ENCODE data around the gene ASTN2.
"Not testable (repeated sequence)": the region's sequence is repeated elsewhere in the genome, so short reads cannot be mapped to it uniquely, and the experiment has no call there.

The ASTN2 gene

DNA sequence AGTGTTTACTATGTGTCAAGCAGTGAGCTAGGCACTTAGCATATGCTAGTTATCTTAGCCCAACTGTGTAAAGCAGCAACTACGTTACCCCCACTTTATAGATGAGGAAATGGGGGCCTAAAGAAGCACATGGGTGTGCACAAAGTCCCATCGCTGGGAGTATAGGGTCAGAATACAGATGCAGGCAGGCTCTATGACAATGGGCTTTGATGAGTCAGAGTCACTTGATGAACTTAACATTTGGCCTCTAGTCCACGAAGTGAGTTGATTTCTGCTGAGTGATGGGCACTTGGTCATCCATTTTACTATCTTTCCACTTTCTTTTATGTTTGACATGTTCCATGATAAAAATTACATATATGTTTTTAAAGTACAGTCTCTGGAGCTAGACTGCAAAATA lies 523.4 kb downstream of the ASTN2 start:
- no peak for DNase-seq (ENCODE audit: low read depth in 2 of 3, low spot score in 2 of 3)

DNA sequence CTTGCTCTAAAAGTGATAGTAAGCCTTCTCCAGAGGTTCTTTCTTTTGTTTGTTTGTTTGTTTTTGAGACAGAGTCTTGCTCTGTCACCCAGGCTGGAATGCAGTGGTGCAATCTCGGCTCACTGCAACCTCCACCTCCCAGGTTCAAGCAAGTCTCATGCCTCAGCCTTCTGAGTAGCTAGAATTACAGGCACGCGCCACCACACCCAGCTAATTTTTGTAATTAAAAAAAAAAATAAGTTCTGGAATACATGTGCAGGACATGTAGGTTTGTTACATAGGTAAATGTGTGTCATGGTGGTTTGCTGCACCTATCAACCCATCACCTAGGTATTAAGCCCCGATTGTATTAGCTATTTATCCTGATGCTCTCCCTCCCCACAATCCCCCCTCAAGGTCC lies 526.4 kb downstream of the ASTN2 start:
- DNase-seq (ENCODE audit: low read depth in 2 of 3, low spot score in 2 of 3), result not testable (repeated sequence)

DNA sequence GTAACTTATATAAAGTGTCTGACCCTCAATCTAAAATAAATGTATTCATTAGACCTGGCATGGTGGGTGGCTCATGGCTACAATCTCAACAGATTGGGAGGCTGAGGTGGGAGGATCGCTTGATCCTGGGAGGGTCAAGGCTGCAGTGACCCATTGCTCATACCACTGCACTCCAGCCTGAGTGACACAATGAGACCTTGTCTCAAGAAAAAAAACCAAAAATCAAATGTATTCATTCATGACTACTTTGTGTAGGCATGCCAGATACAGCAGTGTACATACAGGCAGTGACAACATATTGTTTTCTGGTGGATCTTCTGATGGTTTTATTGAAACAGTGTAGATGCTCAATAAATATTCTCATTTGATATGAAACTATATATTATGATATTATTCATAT lies 526.8 kb downstream of the ASTN2 start:
- no peak for DNase-seq (ENCODE audit: low read depth in 2 of 3, low spot score in 2 of 3)

DNA sequence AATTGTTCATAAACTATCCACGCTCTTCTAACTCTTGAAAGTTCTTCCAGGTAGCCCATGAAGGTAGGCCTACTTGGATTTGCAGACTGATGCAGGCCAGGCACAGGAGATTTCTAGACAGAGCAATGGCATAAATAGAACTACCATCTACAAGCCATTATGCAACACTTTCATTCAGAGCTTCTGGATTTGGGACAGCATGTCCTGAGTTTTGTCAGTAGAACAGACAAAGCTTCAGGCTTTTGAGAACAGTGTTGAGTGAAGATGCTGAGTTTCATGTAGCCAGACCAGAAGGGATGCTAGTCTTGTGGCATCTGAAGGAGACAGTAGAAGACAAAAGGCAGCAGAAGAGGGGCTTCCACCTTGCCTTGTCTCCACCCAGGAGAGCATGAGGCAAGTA lies 531.2 kb downstream of the ASTN2 start:
- no peak for DNase-seq (ENCODE audit: low read depth in 2 of 3, low spot score in 2 of 3)

DNA sequence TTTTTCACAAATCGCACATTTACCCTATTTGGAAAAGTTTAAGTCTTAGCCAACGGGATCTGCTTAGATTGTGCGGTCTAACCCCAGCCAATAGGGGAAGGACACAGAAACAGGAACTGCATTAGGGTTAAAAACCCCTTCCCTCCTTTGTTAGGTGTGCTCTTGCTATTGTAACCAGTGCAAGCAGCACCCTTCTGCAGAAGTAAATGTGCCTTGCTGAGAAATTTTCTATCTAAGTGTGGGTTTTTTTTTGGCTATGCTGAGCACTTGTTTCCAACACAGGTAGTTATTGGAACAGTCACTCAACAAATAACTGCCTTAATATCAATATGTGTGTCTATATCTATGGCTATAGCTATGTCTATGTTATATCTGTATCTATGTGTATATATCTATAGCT lies 537.8 kb downstream of the ASTN2 start:
- no peak for DNase-seq (ENCODE audit: low read depth in 2 of 3, low spot score in 2 of 3)

DNA sequence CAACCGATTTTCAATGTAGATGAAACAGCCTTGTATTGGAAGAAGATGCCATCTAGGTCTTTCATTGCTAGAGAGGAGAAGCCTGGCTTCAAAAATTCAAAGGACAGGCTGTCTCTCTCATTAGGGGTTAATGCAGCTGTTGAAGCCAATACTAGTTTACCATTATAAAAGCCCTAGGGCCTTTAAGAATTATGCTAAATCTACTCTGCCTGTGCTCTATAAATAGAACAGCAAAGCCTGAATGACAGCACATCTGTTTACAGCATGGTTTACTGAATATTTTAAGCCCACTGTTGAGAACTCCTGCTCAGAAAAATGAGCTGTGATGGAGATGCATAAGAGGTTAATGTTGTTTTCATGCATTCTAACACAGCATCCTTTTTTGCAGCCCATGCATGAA lies 539.3 kb downstream of the ASTN2 start:
- no peak for DNase-seq (ENCODE audit: low read depth in 2 of 3, low spot score in 2 of 3)

DNA sequence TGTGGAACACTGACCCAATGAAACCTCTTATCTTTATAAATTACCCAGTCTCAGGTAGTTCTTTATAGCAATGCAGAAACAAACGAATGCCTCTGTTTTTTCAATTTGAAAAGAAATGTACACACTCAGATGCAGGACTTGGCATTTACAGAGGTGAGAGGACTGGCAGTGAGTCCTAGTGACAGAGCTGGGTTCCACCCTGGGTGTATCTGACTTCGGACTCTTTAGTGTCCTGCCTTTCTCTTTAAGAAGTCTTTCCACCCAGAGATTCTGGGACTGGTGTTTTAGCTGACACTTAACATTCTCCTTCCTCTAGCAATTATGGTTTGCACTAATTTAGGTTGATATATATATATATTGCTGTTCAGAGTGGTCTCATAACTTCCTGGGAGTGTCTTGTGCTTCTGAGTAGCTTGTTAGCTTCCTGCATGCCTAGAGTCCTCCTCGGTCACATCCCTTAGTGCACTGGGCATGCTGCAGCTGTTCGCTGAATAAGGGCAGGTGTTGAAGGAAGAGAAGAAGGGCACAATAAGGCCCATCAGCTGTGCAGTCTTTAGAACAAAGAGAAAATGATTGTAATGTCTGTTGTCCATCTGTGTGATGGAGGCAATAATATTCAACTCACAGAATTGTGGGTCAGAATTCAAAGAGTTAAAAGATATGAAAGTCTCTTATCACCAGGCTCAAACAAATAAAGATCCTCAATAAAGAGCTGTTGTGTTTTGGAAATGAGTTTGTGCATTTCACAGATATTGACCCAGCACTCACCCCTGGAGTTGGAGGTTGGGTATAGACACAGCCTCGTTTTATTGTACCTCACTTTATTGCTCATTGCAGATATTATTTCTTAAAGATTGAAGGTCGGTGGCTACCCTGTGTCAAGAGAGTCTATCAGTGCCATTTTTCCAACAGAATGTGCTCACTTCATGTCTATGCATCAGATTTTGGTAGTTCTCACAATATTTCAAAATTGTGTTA lies 540.6 kb downstream of the ASTN2 start:
- no peak for DNase-seq (ENCODE audit: low read depth in 2 of 3, low spot score in 2 of 3)

DNA sequence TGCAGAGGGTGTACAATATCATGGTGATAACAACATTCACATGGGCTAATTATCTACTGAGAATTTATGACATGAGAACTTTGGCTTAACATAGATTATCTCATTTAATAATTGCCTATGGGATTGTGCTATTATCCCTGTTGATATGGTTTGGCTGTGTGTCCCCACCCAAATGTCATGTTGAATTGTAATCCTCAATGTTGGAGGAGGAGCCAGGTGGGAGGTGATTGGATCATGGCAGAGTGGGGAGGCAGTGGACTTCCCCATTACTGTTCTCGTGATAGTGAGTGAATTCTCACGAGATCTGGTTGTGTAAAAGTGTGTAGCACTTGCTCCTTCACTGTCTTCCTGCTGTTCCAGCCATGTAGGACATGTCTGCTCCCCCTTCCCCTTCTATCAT lies 541.4 kb downstream of the ASTN2 start:
- DNase-seq (ENCODE audit: low read depth in 2 of 3, low spot score in 2 of 3), result no peak

DNA sequence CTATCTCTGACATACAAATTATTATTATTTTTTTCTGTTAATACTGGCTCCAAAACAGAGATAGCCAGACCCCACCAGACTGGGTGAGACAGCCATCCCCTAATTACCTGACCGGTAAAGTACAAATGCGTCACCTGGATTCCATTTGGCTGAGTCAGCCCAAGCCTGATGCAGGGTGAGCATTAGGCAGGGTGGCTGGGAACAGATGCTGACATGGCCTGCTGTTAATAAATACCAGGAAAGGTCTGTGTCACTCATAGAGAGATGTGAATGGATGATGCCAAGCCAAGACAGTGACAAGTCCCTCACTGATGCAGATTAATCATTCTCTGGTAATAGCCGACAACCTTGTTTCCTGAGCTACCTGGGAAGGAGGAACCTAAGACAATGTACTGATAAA lies 544.3 kb downstream of the ASTN2 start:
- no peak for DNase-seq (ENCODE audit: low read depth in 2 of 3, low spot score in 2 of 3)

DNA sequence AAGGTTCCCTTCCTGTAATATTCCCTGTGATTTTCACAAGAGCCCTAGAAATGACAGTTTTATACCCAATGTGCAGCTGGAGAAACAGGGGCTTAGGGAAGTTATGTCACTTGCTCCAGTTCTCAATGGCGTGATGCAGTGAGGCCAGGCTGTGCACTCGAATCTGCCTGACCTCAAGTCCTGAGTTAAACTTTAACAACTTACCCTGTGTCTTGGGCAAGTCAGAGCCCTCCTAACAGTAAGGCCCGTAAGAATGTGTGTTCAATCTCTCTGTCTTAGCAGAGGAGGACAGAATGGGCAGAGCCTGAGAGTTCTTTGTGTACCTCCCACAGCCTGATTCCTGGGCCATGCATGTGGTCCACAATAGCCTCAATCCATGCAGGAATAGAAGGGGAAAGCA lies 546.7 kb downstream of the ASTN2 start:
- no peak for DNase-seq (ENCODE audit: low read depth in 2 of 3, low spot score in 2 of 3)

DNA sequence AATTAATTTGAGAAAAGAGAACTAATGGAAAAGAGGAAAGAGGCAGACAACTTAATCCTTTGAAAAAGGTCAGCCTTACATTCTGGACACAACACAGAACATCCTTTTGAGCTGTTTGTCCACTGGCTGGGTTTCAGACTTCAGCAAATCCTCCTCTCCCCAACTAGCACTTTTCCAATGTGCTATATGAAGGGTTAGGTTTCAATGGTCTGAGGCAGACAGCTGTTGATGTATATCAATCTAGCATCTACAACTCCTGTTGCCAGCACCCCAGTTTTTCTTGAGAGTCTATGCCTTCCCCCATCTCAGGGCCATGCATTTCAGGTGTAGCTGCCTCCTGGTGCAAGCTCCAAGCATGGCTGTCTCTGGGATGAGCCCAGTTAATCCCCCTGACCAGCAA lies 553.5 kb downstream of the ASTN2 start:
- no peak for DNase-seq (ENCODE audit: low read depth in 2 of 3, low spot score in 2 of 3)

DNA sequence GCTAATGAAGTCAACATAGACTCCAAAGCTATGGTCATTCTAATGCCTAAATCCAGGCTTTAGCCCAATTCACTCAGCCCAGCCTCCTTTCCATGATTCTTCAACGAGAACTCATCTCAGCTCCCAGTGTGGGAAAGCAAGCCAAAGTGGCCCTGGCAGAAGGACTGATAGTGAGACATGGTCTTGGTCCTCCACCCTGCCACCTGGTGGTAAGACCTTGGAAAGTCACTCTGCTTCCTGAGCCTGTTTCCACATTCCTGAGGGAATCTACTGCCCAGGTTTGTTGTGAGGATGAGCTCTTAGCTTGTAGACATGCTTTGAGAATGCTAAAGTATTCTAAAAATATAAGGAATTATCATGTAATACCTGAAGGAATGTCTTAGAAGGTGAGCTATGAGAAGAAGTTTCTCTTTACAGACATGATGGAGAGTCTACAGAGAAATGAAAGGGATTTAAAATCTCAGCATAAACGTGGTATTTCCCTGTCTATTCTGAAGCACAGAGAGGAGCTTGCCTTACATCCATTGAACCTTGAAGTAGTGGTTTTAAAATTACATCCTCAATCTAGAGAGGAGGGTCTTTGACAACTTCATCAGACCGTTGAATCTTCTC lies 554.2 kb downstream of the ASTN2 start:
- no peak for DNase-seq (ENCODE audit: low read depth in 2 of 3, low spot score in 2 of 3)

DNA sequence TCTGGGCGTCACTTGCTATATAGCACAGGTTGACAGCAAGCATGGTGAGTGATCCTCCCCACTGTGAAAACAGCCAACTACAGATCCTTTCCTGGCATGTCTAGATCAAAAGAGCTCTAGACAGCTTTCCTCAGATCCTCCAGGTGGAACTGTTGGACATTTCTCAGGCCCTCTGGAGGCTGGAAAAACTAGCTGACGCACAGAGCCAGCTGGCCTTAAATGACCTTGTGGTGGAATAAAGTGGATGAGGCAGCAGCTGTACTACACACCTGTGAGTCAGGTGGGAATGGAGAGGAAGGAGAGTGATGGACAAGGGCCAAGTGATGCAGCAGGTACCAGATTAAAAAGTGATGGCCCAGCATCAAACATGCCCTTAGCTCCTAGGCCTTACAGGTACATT lies 555.1 kb downstream of the ASTN2 start:
- DNase-seq (ENCODE audit: low read depth in 2 of 3, low spot score in 2 of 3), result no peak

DNA sequence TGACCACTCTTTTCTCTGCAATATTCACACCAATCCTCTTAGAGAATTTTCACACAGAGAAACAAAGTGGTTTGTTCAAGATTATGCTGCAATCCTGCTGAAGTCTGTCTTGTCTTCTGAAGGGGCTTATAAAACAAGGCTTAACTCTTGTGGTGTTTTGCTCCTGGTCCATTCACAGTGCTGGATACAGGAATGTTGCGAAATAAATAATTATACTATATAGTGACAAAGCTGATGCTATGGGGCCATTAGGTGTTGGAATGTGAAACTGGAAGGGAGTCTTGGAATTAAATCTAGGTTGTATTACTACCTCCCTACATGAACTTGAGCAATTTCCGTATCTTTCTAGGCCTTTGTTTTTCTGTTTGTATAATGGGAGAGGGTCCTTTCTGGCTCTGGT lies 557.5 kb downstream of the ASTN2 start:
- DNase-seq (ENCODE audit: low read depth in 2 of 3, low spot score in 2 of 3), result no peak

DNA sequence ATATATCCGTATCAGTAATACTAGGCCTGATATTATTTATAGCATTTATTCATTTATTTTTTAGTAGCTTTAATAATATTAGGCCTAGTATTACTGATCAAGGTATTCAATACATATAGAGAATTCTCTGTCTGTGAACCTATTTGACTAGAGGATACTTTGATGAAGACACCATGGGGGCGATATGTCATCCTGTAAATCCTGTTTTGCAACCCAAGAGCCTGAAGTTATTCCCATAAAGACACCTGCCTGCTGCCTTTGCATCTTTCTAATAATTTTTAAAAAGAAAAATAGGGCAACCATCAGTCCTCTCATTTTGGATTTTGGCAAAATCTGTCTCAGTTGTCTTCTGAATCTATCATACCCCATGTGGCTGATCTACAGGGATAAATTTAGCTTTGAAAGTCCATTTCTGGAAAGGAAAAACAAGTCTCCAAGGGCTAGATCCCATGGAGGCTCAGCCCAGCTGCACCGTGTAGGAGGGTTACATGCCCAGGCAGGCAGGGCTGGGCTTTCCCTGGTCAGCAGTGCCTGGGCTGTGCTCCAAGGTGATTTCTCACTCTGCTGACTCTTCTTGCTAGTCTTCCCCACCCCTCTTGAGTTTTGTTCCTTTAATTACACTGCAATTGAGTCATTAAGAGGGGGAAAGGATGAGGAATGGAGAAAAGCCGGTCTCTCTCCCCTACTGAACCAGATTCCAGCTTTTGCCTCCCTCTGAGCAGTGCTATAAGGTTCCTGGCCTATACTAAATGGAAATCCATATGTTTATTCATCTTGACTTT lies 558.8 kb downstream of the ASTN2 start:
- DNase-seq (ENCODE audit: low read depth in 2 of 3, low spot score in 2 of 3), result no peak

DNA sequence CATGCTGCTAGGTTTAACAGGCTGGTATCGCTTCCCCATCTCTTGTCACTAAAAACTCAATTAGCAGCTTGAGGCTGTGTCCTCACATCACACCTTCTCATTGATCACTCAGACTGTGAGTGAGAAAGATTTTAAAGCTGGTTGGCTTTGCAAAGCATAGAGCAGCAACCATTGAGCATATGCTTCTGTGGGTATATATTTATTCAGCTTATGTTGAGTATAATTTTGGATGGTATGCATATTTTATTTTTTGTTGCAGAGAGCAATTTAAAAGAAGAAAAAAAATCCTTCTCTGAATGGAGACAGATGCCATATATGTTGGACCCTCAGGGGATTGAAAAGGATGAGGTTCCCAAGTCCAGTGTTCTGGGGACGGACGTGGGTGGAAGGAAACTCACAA lies 565.1 kb downstream of the ASTN2 start:
- DNase-seq (ENCODE audit: low read depth in 2 of 3, low spot score in 2 of 3), result no peak

DNA sequence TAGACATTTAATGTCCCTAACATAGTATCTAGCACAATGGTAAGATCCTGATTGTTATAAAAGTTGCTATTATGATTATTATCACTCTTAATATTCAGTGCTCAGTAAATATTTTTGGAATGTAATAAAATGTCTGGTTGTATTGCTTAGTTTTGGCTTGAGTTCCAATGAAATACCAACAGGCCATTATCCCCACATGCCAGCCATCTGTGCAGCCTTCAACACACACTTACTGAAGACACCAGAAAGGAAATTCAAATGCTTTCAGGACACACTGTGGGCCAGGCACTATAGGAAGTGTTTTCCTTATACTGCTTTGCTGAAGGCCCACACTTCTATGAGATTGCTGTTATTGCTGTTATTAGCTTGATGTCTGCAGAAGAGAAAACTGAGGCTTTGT lies 570.2 kb downstream of the ASTN2 start:
- no peak for DNase-seq (ENCODE audit: low read depth in 2 of 3, low spot score in 2 of 3)

DNA sequence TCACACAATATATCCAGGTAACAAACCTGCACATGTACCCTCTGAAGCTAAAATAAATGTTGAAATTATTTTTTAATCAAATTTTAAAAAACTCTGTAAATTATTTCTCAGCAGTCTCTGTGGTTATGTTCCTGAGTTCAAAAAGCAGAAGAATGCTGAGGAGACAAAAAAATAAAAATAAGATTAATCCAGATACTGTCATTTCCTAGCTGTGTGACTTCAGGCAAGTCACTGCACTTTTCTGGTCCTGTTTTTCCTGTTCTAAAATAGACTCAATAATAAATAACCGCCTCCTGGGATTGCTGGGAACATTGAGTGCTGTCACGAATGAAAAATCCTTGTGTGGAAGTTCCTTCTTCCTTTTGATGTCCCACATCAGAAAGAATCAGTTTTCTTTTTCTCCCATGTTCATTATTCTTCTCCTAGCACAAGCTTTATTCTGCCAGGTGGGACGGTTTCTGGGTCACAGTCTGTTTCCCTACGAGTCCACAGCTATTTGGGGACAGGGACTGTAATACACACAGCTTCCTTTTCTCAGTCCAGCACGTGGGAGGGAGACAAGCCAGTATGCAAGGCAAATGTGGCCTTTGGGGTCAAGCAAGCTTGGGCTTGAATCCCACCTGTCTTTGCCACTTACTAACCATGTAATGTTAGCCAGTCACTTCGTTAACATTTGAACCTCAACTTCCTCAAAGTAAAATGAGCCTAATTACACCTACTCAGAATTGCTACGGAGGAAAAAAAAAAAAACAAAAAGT lies 570.8 kb downstream of the ASTN2 start:
- no peak for DNase-seq (ENCODE audit: low read depth in 2 of 3, low spot score in 2 of 3)

DNA sequence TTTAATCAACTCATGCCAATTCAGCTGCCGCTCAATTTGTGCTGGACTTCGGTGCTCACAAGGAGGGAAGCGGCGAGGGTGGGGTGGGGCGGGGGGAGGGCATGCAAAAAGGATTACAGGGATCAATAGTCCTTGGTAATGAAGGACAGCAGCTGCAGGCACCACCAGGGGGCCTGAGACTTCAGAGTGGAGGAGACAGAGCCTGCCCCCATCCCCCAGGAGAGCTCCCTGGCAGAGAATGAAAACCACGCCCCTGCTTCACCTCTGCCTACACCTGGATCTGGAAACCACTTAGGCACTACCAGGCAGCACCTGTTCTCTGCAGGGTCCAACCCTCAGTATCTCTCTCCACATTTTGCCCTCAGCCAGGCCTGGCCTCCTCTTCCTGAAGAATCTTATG lies 572.2 kb downstream of the ASTN2 start:
- no peak for DNase-seq (ENCODE audit: low read depth in 2 of 3, low spot score in 2 of 3)

DNA sequence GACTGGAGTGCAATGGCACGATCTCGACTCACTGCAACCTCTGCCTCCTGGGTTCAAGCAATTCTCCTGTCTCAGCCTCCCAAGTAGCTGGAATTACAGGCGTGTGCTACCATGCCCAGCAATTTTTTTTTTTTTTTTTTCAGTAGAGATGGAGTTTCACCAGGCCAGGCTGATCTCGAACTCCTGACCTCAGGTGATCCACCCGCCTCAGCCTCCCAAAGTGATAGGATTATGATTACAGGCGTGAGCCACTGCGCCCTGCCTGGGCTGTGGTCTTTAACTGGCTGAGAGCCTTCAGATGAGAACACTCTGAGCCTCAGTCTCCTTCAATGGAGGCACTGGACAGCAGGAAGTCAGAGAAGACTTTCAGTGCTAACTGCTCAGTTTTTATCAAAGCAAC lies 576.4 kb downstream of the ASTN2 start:
- DNase-seq (ENCODE audit: low read depth in 2 of 3, low spot score in 2 of 3), result not testable (repeated sequence)
